Embryonic facial prominence (tissue), 1 donor: ENCODE measurements around the gene VPS9D1.
"Not testable (repeated sequence)": the region's sequence is repeated elsewhere in the genome, so short reads cannot be mapped to it uniquely, and the experiment has no call there.

ENCODE experiments used
- DNase-seq: peaks from one replicate; pipeline ENCODE4 v3.0.0-alpha.2; 2016; ENCODE audit errors: extremely low spot score

The VPS9D1 gene

DNA sequence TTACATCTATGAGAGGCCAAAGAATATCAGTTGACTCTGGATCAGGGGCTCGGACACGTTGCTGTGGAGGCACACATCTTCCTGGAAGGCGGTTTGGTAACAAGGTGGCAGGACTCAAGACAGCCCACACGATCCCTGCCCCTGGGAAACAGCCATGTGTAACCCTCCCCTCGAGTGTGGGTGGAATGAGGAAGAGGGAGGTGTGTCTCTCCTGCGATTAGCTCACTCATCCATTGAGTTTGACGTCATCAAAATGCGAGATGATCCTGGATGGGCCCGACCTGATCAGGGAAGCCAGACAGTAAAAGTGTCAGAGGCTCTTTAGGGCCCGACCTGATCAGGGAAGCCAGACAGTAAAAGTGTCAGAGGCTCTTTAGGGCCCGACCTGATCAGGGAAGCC is 56.5 kb downstream of the VPS9D1 start:
- DNase-seq, result not testable (repeated sequence)

DNA sequence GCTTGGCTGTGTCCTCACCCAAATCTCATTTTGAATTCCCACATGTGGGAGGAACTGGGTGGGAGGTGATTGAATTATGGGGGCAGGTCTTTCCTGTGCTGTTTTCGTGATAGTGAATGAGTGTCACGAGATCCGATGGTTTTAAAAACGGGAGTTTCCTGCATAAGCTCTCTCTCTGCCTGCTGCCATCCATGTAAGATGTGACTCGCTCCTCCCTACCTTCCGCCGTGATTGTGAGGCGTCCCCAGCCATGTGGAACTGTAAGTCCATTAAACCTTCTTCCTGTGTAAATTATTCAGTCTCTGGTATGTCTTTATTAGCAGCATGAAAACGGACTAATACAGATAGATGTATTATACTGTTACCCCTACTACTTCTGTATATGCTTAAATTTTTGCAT is 59.5 kb downstream of the VPS9D1 start:
- no peak for DNase-seq

- no peak for DNase-seq
Observed at GRCh38 chr16:89660146-89660545, 60.6 kb downstream of the VPS9D1 start.

DNA sequence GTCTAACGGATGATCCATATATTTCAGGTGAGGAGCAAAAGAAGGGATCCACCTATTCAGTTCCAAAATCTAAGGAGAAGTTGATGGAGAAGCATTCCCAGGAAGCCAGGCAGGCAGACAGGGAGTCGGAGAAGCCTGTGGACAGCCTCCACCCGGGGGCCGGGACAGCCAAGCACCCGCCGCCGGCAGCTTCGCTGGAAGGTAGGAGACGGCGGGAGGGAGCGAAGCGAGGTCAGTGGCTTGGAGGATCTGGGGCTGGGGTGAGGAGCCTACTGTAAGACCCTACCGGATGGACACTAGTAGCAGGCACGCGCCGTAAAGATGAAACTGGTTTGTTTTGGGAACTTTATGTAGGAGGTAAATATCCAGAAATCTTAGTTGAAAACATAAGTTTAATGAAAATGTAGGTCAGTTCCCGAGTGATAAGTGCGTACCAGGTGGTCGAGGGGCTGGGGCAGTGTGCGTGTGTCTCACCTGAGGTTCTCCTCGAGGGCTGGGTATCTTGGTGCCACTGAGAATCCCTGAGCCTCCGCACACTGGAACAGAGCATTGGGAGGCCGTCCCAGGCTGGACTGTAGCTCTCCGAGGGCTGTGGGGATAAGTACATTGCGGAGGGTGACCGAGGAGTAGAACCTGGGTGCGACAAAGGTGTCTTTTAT is 62.3 kb downstream of the VPS9D1 start:
- no peak for DNase-seq

GRCh38 chr16:89657442-89658220 is 63.1 kb downstream of the VPS9D1 start, which contains the start of the genes CHMP1A and SPATA33:
Gene CHMP1A (minus strand): TSS chr16:89657708. CDS start chr16:89657588, 120 bp downstream.
Gene SPATA33 (plus strand): TSS chr16:89657836. CDS start chr16:89657912, 76 bp downstream.
- peak; percentile 74 for DNase-seq
